PC-9 (cell line): ENCODE results near the gene AQP12B. TPM values are rescaled to one million over a fixed set of nuclear protein-coding genes. Genes with fewer than 3 reads are reported as not detected.

Source experiments
- BruUV-seq: library from RNA; stranded (reverse); fragments of 400-500 nt; replicated peaks from 2 replicates; lab custom pipeline; 2021; lab: Mats Ljungman, UMichigan
- CTCF ChIA-PET: fragments of 300-600 bp; sonication (Branson Sonifier 250); formaldehyde crosslinking; loops from one replicate; lab custom pipeline; 2022; ENCODE audit warnings: antibody characterized with exemption; lab: Charles Lee
- POLR2A ChIA-PET: fragments of 300-600 bp; sonication (Branson Sonifier 250); formaldehyde crosslinking; loops from one replicate; lab custom pipeline; 2022; ENCODE audit warnings: antibody characterized with exemption; ENCODE audit not compliant: unreplicated experiment; lab: Charles Lee
- DNase-seq, 2 experiments: peaks; one replicate each; pipeline versions ENCODE4 v3.0.0 to v3.0.0-alpha.2; 2015 to 2022; ENCODE audit warnings: mixed read lengths in 1 of 2
- H2AFZ ChIP-seq: fragments of 200-600 bp; sonication (generic); 2 replicates; pipeline ENCODE4 v1.8.1; 2017; ENCODE audit warnings: antibody characterized with exemption
- H3F3A ChIP-seq: fragments of 200-600 bp; sonication (generic); 2 replicates; pipeline ENCODE4 v1.8.1; 2017; ENCODE audit warnings: antibody characterized with exemption, mild to moderate bottlenecking, low read depth; ENCODE audit not compliant: insufficient read depth
- H3K27ac ChIP-seq: fragments of 200-600 bp; sonication (generic); 2 replicates; pipeline ENCODE4 v1.6.1; 2016; ENCODE audit warnings: mixed run types
- H3K27me3 ChIP-seq: fragments of 200-600 bp; sonication (generic); 2 replicates; pipeline ENCODE4 v1.6.1; 2016; ENCODE audit warnings: low read depth, mixed run types; ENCODE audit not compliant: insufficient read depth
- H3K36me3 ChIP-seq: fragments of 200-600 bp; sonication (generic); 2 replicates; pipeline ENCODE4 v1.6.1; 2016; ENCODE audit warnings: low read depth, mixed run types
- H3K4me1 ChIP-seq: fragments of 200-600 bp; sonication (generic); replicated peaks from 2 replicates; pipeline ENCODE4 v1.6.1; 2016; ENCODE audit warnings: mixed run types; ENCODE audit not compliant: insufficient read depth
- H3K4me2 ChIP-seq: fragments of 200-600 bp; sonication (generic); 2 replicates; pipeline ENCODE4 v1.6.1; 2017; ENCODE audit warnings: mixed run types
- H3K4me3 ChIP-seq: fragments of 200-600 bp; sonication (generic); 2 replicates; pipeline ENCODE4 v1.6.1; 2016; ENCODE audit warnings: mixed run types
- H3K79me2 ChIP-seq: fragments of 200-600 bp; sonication (generic); 2 replicates; pipeline ENCODE4 v1.6.1; 2017; ENCODE audit warnings: low read depth, mixed run types
- H3K9me2 ChIP-seq: fragments of 200-600 bp; sonication (generic); 2 replicates; pipeline ENCODE4 v1.8.1; 2017; ENCODE audit warnings: mild to moderate bottlenecking; ENCODE audit not compliant: insufficient read depth
- H3K9me3 ChIP-seq: fragments of 200-600 bp; sonication (generic); 2 replicates; pipeline ENCODE4 v1.8.1; 2016; ENCODE audit warnings: low read depth; ENCODE audit not compliant: insufficient read depth
- H4K20me1 ChIP-seq: fragments of 200-600 bp; sonication (generic); 2 replicates; pipeline ENCODE4 v1.8.1; 2017; ENCODE audit not compliant: insufficient read depth
- EZH2 ChIP-seq: fragments of 200-600 bp; sonication (generic); IDR thresholded peaks from 2 replicates; pipeline ENCODE4 v1.8.0; 2017; ENCODE audit warnings: antibody characterized with exemption, low read depth
- intact Hi-C: fragments of 100-400 bp; cut with micrococcal nuclease; formaldehyde crosslinking; loops from one replicate; pipeline ENCODE4 v1.10.0; 2022; ENCODE audit not compliant: unreplicated experiment
- total RNA-seq: library from RNA; stranded (reverse); gene quantifications from 2 replicates; pipeline ENCODE4 v1.2.3, GENCODE V29; 2021
- TF ChIP-seq, protein P1 (sequence below): fragments of 200-600 bp; sonication (generic); conservative IDR thresholded peaks from 2 replicates; pipeline ENCODE4 v1.6.1; 2017; ENCODE audit warnings: mixed run types, antibody characterized with exemption, mild to moderate bottlenecking, moderate library complexity

Gene AQP12B
- total RNA-seq, 1 experiment from 2014 or later: not detected

GRCh38 chr2:240644171-240644651 lies 38.5 kb downstream of the AQP12B start:
- Histone ChIP-seq H3K4me3 (no peak overlapping the region), H3F3A (no peaks in the 10 kb centered on the region), H2AFZ (no peak overlapping the region), H3K4me2 (no peak overlapping the region), H3K9me2 (no peaks in the 10 kb centered on the region), H3K4me1 (no peaks in the 10 kb centered on the region), H3K27me3 (peaks cover 79% of the 10 kb centered on the region), H3K27ac (no peak overlapping the region), H3K36me3 (no peaks in the 10 kb centered on the region), H3K9me3 (no peaks in the 10 kb centered on the region), H4K20me1 (peaks cover 5% of the 10 kb centered on the region; the same call in 1 of the 2 replicates), H3K79me2 (no peaks in the 10 kb centered on the region)
- DNase-seq: no peak
- BruUV-seq: no TSS peak
- TF ChIP-seq, protein P1, sequence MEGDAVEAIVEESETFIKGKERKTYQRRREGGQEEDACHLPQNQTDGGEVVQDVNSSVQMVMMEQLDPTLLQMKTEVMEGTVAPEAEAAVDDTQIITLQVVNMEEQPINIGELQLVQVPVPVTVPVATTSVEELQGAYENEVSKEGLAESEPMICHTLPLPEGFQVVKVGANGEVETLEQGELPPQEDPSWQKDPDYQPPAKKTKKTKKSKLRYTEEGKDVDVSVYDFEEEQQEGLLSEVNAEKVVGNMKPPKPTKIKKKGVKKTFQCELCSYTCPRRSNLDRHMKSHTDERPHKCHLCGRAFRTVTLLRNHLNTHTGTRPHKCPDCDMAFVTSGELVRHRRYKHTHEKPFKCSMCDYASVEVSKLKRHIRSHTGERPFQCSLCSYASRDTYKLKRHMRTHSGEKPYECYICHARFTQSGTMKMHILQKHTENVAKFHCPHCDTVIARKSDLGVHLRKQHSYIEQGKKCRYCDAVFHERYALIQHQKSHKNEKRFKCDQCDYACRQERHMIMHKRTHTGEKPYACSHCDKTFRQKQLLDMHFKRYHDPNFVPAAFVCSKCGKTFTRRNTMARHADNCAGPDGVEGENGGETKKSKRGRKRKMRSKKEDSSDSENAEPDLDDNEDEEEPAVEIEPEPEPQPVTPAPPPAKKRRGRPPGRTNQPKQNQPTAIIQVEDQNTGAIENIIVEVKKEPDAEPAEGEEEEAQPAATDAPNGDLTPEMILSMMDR: no peak
- TF ChIP-seq EZH2: no peak
- intact Hi-C loops: no loop called here
- CTCF ChIA-PET: no interaction called here
- POLR2A ChIA-PET: no interaction called here

DNA sequence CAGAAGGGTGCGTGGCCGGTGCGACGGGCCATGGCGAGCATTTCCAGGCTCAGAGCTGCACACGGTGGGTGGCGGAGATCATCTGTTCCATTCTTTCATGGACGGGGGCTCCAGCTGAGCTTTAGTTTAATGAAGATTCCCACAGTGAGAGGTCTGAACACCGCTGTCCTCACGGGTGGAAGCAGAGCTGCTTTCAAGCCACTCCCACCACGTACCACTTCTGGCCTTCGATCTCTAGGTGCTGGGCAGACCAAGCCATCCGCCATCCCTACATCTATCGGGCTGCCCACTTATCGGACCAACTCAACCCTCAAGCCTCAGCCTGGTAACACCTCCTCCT lies 38.9 kb downstream of the AQP12B start:
- H2AFZ ChIP-seq: no peak overlapping the region
- POLR2A ChIA-PET: no interaction called here

GRCh38 chr2:240643093-240643810 lies 39.4 kb downstream of the AQP12B start:
- H3K4me1 ChIP-seq: no peaks in the 10 kb centered on the region
- no peaks in the 10 kb centered on the region for H4K20me1 ChIP-seq
- H3K4me3 ChIP-seq: no peak overlapping the region
- no peak overlapping the region for H2AFZ ChIP-seq
- BruUV-seq: no TSS peak
- CTCF ChIA-PET: no interaction called here
- no peak overlapping the region for H3K4me2 ChIP-seq
- H3K36me3 ChIP-seq: no peaks in the 10 kb centered on the region
- DNase-seq: no peak
- TF ChIP-seq EZH2: no peak
- TF ChIP-seq, protein P1: no peak
- no peaks in the 10 kb centered on the region for H3F3A ChIP-seq
- H3K79me2 ChIP-seq: no peaks in the 10 kb centered on the region
- no peak overlapping the region for H3K27ac ChIP-seq
- no peaks in the 10 kb centered on the region for H3K9me3 ChIP-seq
- peaks cover 78% of the 10 kb centered on the region for H3K27me3 ChIP-seq
- intact Hi-C loops: no loop called here
- POLR2A ChIA-PET: no interaction called here
- H3K9me2 ChIP-seq: no peaks in the 10 kb centered on the region

More for the DNA sequence above, 38.9 kb downstream of the AQP12B start:
- H3K4me2 ChIP-seq: no peak overlapping the region
- peaks cover 4% of the 10 kb centered on the region; the same call in 1 of the 2 replicates for H4K20me1 ChIP-seq
- DNase-seq: no peak
- no peaks in the 10 kb centered on the region for H3K9me3 ChIP-seq
- H3K79me2 ChIP-seq: no peaks in the 10 kb centered on the region
- H3K4me3 ChIP-seq: no peak overlapping the region
- no TSS peak for BruUV-seq
- no peak for TF ChIP-seq EZH2
- TF ChIP-seq, protein P1: no peak
- no peaks in the 10 kb centered on the region for H3K36me3 ChIP-seq
- intact Hi-C loops: no loop called here
- peaks cover 78% of the 10 kb centered on the region for H3K27me3 ChIP-seq
- no peaks in the 10 kb centered on the region for H3K9me2 ChIP-seq
- CTCF ChIA-PET: no interaction called here
- no peaks in the 10 kb centered on the region for H3K4me1 ChIP-seq
- no peak overlapping the region for H3K27ac ChIP-seq
- H3F3A ChIP-seq: no peaks in the 10 kb centered on the region
